Activated T-cell treated with anti-CD3 and anti-CD28 coated beads, Interleukin-2, amount 50 U/mL, for 72 hours (primary cell): ENCODE data around the gene ZAR1L. TPM values are rescaled to one million over a fixed set of nuclear protein-coding genes. Genes with fewer than 3 reads are reported as not detected.
A peak's percentile ranks its signal among the peaks of the same experiment; 100 is the strongest.
"Not testable (repeated sequence)": the region's sequence is repeated elsewhere in the genome, so short reads cannot be mapped to it uniquely, and the experiment has no call there.

Experiments used
- ATAC-seq, 2 donors: fragments of 150-1000 bp; cut with Tn5 transposase; replicated peaks in 1 of 2; 2 replicates each; pipeline ENCODE4 v1.10.0; 2021; ENCODE audit warnings: moderate library complexity in 2 of 2, mild to moderate bottlenecking in 1 of 2
- DNase-seq, 2 donors: peaks; one replicate each; pipeline ENCODE4 v3.0.0; 2021 to 2022; ENCODE audit warnings: mixed read lengths in 1 of 2
- H3K27ac Mint-ChIP-seq: one replicate; pipeline ENCODE4 v1.8.0; 2022; ENCODE audit warnings: mild to moderate bottlenecking, moderate library complexity, mixed read lengths
- H3K27me3 Mint-ChIP-seq: one replicate; pipeline ENCODE4 v1.8.0; 2022; ENCODE audit warnings: low read depth, mixed read lengths
- H3K36me3 Mint-ChIP-seq, 2 donors: one replicate each; pipeline ENCODE4 v1.8.0; 2022; ENCODE audit warnings: mixed read lengths in 2 of 2, mild to moderate bottlenecking in 1 of 2; ENCODE audit not compliant: insufficient read depth in 2 of 2
- H3K4me1 Mint-ChIP-seq: one replicate; pipeline ENCODE4 v1.8.0; 2022; ENCODE audit warnings: low read depth, mixed read lengths
- H3K4me3 Mint-ChIP-seq, 2 donors: one replicate each; pipeline ENCODE4 v1.8.0; 2022; ENCODE audit warnings: mild to moderate bottlenecking in 2 of 2, mixed read lengths in 2 of 2, moderate library complexity in 2 of 2
- H3K9me3 Mint-ChIP-seq, 2 donors: one replicate each; pipeline ENCODE4 v1.8.0; 2022; ENCODE audit warnings: mixed read lengths in 2 of 2
- total RNA-seq, 2 donors: library from RNA; stranded (reverse); gene quantifications; one replicate each; pipeline ENCODE4 v1.2.3, GENCODE V29; 2022

The ZAR1L gene, protein sequence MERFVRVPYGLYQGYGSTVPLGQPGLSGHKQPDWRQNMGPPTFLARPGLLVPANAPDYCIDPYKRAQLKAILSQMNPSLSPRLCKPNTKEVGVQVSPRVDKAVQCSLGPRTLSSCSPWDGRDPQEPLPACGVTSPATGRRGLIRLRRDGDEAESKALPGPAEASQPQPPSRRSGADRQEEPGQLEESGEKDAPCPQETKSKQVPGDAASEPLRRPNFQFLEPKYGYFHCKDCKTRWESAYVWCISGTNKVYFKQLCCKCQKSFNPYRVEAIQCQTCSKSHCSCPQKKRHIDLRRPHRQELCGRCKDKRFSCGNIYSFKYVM
- total RNA-seq, result not detected

DNA sequence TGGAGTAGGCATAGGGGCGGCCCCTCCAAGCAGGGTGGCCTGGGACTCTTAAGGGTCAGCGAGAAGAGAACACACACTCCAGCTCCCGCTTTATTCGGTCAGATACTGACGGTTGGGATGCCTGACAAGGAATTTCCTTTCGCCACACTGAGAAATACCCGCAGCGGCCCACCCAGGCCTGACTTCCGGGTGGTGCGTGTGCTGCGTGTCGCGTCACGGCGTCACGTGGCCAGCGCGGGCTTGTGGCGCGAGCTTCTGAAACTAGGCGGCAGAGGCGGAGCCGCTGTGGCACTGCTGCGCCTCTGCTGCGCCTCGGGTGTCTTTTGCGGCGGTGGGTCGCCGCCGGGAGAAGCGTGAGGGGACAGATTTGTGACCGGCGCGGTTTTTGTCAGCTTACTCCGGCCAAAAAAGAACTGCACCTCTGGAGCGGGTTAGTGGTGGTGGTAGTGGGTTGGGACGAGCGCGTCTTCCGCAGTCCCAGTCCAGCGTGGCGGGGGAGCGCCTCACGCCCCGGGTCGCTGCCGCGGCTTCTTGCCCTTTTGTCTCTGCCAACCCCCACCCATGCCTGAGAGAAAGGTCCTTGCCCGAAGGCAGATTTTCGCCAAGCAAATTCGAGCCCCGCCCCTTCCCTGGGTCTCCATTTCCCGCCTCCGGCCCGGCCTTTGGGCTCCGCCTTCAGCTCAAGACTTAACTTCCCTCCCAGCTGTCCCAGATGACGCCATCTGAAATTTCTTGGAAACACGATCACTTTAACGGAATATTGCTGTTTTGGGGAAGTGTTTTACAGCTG is at the start of gene ZAR1L, which contains the start of gene BRCA2:
Gene ZAR1L (minus strand): TSS at position 126 of the 790 bp plus-strand sequence. CDS start 3,438 bp downstream, outside the sequence.
Gene BRCA2 (plus strand): TSS at position 271 of the 790 bp plus-strand sequence. CDS start 953 bp downstream, outside the sequence.
- Mint-ChIP-seq H3K9me3 (no peaks in the 10 kb centered on the region), H3K4me1 (peaks cover 21% of the 10 kb centered on the region), H3K27ac (peak within 1 kb of the TSS; percentile 100), H3K27me3 (no peaks in the 10 kb centered on the region), H3K4me3 (peak within 1 kb of the TSS; percentile 91 to 95), H3K36me3 (peaks cover 7 to 11% of the 10 kb centered on the region in 2 donors)
- DNase-seq (peak; percentile 91), ATAC-seq (peak; percentile 98)

DNA sequence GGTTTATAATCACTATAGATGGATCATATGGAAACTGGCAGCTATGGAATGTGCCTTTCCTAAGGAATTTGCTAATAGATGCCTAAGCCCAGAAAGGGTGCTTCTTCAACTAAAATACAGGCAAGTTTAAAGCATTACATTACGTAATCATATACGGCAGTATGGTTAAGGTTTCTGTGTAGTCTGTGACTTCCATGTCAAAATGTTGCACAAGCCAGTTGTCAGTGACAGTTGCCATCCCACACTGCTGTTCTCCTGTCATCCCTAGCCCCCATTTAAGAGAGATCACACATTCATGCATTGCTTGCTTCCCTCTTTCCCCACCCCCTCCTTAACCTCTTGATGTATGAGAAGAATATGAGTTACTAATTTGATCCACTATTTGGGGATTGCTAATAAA is 47.4 kb upstream of the ZAR1L start:
- no peak for DNase-seq
- Mint-ChIP-seq H3K27ac (no peak overlapping the region), H3K9me3 (no peaks in the 10 kb centered on the region), H3K4me1 (no peaks in the 10 kb centered on the region), H3K36me3 (peaks cover 6 to 16% of the 10 kb centered on the region in 2 donors), H3K4me3 (no peak overlapping the region), H3K27me3 (no peaks in the 10 kb centered on the region)
- no peak for ATAC-seq

DNA sequence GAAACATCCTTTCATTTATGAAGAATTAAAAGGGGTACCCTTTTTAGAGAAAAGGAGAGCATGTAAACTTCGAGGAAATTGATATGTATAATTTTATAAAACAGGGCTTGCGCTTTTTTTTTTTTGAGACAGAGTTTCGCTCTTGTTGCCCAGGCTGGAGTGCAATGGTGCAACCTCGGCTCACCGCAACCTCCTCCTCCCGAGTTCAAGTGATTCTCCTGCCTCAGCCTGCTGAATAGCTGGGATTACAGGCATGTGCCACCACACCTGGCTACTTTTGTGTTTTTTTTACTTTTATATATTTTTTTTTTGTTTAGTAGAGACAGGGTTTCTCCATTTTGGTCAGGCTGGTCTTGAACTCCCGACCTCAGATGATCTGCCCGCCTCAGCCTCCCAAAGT is 40.8 kb upstream of the ZAR1L start:
- not testable (repeated sequence) for H3K4me1 Mint-ChIP-seq, H3K4me3 Mint-ChIP-seq, H3K9me3 Mint-ChIP-seq, ATAC-seq, H3K27me3 Mint-ChIP-seq, DNase-seq, H3K27ac Mint-ChIP-seq
- H3K36me3 Mint-ChIP-seq, result peaks cover 5 to 14% of the 10 kb centered on the region in 2 donors

DNA sequence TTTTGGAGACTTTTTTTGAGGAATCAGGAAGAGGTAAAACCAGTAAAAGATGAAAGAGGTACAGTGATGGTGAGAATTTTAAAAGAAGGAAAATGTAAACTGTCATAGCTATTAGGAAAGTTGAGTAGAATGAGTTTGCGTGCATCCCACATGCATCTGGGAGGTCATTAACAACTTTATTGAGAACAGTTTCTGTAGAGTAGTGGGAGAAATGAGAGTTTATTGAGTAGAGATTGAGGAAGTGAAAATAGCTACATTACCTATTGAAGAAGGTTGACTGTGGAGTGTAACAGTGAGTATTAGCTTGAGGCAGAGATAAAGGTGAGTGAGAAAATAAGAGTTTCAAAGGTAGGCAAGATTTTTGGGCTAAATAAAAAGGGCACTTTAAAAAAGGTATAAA is 38.9 kb upstream of the ZAR1L start:
- DNase-seq, result no peak
- Mint-ChIP-seq H3K4me1 (peaks cover 4% of the 10 kb centered on the region), H3K27me3 (no peaks in the 10 kb centered on the region), H3K27ac (no peak overlapping the region), H3K4me3 (no peak overlapping the region), H3K9me3 (no peaks in the 10 kb centered on the region), H3K36me3 (peaks cover 5 to 25% of the 10 kb centered on the region in 2 donors)
- ATAC-seq, result no peak

DNA sequence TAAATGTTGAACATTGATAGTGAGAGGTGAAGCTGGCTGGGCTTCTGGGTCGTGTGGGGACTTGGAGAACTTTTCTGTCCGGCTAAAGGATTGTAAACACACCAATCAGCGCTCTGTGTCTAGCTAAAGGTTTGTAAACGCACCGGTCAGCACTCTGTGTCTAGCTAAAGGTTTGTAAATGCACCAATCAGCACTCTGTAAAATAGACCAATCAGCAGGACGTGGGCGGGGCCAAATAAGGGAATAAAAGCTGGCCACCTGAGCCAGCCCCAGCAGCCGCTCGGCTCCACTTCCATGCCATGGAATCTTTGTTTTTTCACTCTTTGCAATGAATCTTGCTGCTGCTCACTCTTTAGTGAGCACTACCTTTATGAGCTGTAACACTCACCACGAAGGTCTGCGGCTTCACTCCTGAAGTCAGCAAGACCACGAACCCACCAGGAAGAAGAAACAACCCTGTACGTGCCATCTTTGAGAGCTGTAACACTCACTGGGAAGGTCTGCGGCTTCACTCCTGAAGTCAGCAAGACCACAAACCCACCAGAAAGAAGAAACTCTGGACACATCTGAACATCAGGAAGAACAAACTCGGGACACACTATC is 35.8 kb upstream of the ZAR1L start:
- not testable (repeated sequence) for H3K4me1 Mint-ChIP-seq, H3K27me3 Mint-ChIP-seq, H3K27ac Mint-ChIP-seq, H3K4me3 Mint-ChIP-seq, H3K9me3 Mint-ChIP-seq
- DNase-seq (peak in 1 of 2 donors; percentile 7), ATAC-seq (peak in 1 of 2 donors; percentile 36)
- H3K36me3 Mint-ChIP-seq, result peaks cover 9 to 33% of the 10 kb centered on the region in 2 donors

DNA sequence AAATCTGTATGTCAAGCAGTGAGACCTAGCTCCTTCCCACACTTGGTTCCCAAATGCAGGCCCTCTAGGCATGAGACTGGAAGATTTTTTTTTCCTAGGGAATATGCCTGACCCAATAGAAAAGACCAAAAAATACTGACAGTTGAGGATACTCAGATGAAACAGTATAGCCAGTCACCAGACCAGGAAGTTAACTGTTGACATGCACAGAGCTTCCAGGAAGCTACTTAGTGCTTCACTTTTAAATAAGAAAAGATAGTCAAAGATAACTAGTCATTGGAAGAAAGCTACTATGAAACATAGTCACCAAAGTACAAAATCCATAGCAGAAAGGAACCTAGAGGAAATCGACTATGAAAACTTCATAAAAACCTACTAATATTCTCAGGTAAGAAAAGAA is 32.5 kb upstream of the ZAR1L start:
- DNase-seq (no peak), ATAC-seq (no peak)
- Mint-ChIP-seq H3K36me3 (peaks cover 9 to 30% of the 10 kb centered on the region in 2 donors), H3K9me3 (no peaks in the 10 kb centered on the region), H3K27me3 (no peaks in the 10 kb centered on the region), H3K4me1 (peaks cover 5% of the 10 kb centered on the region), H3K27ac (peak overlapping the region; percentile 73), H3K4me3 (no peak overlapping the region)

DNA sequence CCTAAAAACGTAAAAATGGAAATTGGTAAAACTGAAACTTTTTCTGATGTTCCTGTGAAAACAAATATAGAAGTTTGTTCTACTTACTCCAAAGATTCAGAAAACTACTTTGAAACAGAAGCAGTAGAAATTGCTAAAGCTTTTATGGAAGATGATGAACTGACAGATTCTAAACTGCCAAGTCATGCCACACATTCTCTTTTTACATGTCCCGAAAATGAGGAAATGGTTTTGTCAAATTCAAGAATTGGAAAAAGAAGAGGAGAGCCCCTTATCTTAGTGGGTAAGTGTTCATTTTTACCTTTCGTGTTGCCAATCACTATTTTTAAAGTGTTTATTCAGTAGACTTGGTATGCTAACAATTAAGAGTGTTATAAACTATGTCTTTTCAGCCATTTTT is 25.8 kb upstream of the ZAR1L start:
- DNase-seq, result no peak
- Mint-ChIP-seq H3K27me3 (no peaks in the 10 kb centered on the region), H3K36me3 (peaks cover 4 to 30% of the 10 kb centered on the region in 2 donors), H3K27ac (no peak overlapping the region), H3K9me3 (no peaks in the 10 kb centered on the region), H3K4me1 (no peaks in the 10 kb centered on the region), H3K4me3 (no peak overlapping the region)
- ATAC-seq, result no peak

DNA sequence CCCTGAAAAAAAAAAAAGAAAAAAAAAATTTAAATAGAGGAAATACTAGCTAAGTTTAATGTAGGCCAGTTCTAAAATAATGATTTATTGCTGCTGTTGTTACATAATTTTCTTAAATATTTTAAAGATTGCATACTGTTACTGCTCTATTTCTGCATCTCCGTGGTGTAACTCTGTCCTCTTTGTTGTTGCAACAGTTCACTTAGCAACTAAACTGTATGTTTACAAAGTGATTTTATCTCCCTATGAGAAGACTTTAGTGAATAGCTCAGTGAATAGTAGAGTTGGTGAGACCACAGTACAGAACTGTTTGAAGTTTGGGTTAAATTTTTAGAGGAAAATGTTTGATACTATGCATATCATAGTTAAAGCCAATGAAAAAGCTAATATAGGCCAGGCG is 19.5 kb upstream of the ZAR1L start:
- Mint-ChIP-seq H3K27me3 (no peaks in the 10 kb centered on the region), H3K9me3 (peaks cover 0 to 4% of the 10 kb centered on the region in 2 donors), H3K36me3 (peaks cover 27 to 66% of the 10 kb centered on the region in 2 donors), H3K4me1 (no peaks in the 10 kb centered on the region), H3K4me3 (no peak overlapping the region), H3K27ac (no peak overlapping the region)
- ATAC-seq (no peak), DNase-seq (no peak)

DNA sequence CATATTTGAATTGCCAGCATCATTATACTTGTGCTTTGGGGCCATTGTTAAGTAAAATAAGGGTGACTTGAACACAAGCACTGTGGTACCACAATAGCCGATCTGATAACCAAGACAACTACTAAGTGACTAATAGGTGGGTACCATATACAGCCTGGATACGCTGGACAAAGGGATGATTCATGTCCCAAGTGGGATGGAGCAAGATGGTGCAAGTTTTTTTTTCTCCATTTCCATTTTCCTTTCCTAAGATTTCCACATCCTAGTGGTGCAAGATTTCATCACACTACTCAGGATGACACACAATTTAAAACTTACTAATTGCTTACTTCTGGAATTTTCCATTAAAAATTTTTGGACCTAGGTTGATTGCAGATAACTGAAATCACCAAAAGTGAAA is 15.3 kb upstream of the ZAR1L start:
- Mint-ChIP-seq H3K9me3 (peaks cover 0 to 4% of the 10 kb centered on the region in 2 donors), H3K27me3 (no peaks in the 10 kb centered on the region), H3K4me1 (no peaks in the 10 kb centered on the region), H3K4me3 (no peak overlapping the region), H3K27ac (no peak overlapping the region), H3K36me3 (peaks cover 21 to 40% of the 10 kb centered on the region in 2 donors)
- ATAC-seq, result no peak
- DNase-seq, result no peak

DNA sequence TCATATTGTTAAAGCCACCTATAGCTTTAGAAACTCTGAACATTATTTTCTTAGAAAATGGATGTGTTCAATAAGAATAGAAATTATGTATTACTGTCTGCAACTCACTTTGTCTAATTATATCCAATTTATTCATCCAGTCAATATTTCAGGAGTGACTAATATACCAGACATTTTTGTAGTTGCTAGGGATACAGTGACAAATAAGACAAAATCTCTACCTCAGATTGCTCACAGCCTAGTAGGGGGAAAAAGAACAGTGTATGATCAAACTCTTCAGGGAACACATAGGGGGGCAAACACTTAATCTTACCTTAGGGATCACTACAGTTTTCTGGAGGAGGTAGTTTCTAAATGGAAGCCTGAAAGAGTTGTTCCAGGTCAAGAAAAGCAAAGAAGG is 8.7 kb upstream of the ZAR1L start:
- Mint-ChIP-seq H3K27me3 (no peaks in the 10 kb centered on the region), H3K36me3 (peaks cover 12 to 14% of the 10 kb centered on the region in 2 donors), H3K27ac (no peak overlapping the region)

DNA sequence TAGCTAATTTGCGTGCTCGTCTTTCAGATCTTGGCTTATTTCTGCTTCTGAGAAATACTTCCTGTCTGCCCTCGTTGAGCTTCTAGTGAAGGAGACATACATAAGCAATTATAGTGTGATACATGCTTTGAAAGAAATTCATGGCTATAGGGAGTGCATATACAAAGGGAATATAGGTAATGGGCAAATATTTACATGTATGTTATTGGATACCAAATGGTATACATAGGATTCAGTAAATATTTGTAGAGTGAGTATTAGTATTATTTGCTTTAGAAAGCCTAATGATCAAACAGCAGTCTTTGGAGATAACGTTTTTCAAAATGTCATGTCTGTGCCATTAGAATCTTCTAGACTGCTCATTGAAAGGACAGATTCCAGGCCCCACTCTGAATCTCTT is 5.4 kb upstream of the ZAR1L start:
- no peak overlapping the region for H3K27ac Mint-ChIP-seq
- no peaks in the 10 kb centered on the region for H3K9me3 Mint-ChIP-seq
- H3K4me1 Mint-ChIP-seq, result peaks cover 11% of the 10 kb centered on the region
- no peaks in the 10 kb centered on the region for H3K27me3 Mint-ChIP-seq
- no peak for ATAC-seq
- peaks cover 12 to 14% of the 10 kb centered on the region in 2 donors for H3K36me3 Mint-ChIP-seq
- H3K4me3 Mint-ChIP-seq, result no peak overlapping the region
- DNase-seq, result no peak

More for the DNA sequence above, 8.7 kb upstream of the ZAR1L start:
- Mint-ChIP-seq H3K4me1 (peaks cover 5% of the 10 kb centered on the region), H3K4me3 (no peak overlapping the region), H3K9me3 (no peaks in the 10 kb centered on the region)
- DNase-seq (no peak), ATAC-seq (no peak)

DNA sequence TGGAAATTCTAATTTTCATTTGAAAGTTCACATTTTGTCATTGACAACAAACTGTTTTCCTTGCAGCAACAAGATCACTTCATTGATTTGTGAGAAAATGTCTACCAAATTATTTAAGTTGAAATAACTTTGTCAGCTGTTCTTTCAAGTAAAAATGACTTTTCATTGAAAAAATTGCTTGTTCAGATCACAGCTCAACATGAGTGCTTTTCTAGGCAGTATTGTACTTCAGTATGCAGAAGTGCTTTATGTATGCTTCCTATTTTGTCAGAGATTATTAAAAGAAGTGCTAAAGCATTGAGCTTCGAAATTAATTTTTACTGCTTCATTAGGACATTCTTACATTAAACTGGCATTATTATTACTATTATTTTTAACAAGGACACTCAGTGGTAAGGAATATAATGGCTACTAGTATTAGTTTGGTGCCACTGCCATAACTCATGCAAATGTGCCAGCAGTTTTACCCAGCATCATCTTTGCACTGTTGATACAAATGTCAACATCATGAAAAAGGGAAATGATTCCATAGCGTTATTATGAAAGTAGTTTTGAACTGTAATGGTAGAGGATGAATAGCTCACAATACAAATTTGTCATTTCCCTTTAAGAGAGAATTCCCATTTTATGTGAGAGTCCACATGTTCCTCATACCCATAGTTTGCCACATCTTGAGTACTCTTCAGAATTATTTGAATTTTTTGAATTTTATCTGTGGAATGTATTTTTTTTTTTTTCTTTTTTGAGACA is 2.7 kb upstream of the ZAR1L start:
- H3K27ac Mint-ChIP-seq, result no peak overlapping the region
- no peaks in the 10 kb centered on the region for H3K27me3 Mint-ChIP-seq
- ATAC-seq, result no peak
- no peak for DNase-seq
- H3K4me3 Mint-ChIP-seq, result no peak overlapping the region
- peaks cover 11 to 12% of the 10 kb centered on the region in 2 donors for H3K36me3 Mint-ChIP-seq
- peaks cover 20% of the 10 kb centered on the region for H3K4me1 Mint-ChIP-seq
- H3K9me3 Mint-ChIP-seq, result no peaks in the 10 kb centered on the region
